Measurements from ENCODE around the gene LRGUK. TPM values are rescaled to one million over a fixed set of nuclear protein-coding genes. Genes with fewer than 3 reads are reported as not detected.

Gene LRGUK
- total and polyA plus RNA-seq, 2 of the 8 experiments (the other 6 are each of a cell fraction or from before 2014, with no cell fraction given): 1.5 to 3.6 TPM

DNA sequence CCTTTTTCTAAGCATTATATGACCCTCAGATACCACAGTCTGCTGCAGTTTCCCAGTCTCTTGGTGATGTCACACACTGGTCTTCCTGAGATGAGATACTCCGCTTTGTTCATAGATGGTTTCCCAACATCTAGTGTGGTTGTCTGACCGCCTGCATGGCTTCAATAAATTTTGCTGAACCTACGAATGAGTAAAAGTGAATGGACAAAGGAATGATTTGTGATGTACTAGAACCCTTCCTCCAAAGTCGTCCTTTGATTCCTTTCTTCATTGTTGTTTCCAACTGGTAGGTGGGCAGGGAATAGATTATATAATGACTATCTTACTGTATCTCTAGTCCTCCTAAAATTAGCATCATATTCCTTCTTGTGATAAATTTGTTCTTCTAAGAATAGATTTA lies 107.1 kb downstream of the LRGUK start (continued):
- TF ChIP-seq, protein P1, sequence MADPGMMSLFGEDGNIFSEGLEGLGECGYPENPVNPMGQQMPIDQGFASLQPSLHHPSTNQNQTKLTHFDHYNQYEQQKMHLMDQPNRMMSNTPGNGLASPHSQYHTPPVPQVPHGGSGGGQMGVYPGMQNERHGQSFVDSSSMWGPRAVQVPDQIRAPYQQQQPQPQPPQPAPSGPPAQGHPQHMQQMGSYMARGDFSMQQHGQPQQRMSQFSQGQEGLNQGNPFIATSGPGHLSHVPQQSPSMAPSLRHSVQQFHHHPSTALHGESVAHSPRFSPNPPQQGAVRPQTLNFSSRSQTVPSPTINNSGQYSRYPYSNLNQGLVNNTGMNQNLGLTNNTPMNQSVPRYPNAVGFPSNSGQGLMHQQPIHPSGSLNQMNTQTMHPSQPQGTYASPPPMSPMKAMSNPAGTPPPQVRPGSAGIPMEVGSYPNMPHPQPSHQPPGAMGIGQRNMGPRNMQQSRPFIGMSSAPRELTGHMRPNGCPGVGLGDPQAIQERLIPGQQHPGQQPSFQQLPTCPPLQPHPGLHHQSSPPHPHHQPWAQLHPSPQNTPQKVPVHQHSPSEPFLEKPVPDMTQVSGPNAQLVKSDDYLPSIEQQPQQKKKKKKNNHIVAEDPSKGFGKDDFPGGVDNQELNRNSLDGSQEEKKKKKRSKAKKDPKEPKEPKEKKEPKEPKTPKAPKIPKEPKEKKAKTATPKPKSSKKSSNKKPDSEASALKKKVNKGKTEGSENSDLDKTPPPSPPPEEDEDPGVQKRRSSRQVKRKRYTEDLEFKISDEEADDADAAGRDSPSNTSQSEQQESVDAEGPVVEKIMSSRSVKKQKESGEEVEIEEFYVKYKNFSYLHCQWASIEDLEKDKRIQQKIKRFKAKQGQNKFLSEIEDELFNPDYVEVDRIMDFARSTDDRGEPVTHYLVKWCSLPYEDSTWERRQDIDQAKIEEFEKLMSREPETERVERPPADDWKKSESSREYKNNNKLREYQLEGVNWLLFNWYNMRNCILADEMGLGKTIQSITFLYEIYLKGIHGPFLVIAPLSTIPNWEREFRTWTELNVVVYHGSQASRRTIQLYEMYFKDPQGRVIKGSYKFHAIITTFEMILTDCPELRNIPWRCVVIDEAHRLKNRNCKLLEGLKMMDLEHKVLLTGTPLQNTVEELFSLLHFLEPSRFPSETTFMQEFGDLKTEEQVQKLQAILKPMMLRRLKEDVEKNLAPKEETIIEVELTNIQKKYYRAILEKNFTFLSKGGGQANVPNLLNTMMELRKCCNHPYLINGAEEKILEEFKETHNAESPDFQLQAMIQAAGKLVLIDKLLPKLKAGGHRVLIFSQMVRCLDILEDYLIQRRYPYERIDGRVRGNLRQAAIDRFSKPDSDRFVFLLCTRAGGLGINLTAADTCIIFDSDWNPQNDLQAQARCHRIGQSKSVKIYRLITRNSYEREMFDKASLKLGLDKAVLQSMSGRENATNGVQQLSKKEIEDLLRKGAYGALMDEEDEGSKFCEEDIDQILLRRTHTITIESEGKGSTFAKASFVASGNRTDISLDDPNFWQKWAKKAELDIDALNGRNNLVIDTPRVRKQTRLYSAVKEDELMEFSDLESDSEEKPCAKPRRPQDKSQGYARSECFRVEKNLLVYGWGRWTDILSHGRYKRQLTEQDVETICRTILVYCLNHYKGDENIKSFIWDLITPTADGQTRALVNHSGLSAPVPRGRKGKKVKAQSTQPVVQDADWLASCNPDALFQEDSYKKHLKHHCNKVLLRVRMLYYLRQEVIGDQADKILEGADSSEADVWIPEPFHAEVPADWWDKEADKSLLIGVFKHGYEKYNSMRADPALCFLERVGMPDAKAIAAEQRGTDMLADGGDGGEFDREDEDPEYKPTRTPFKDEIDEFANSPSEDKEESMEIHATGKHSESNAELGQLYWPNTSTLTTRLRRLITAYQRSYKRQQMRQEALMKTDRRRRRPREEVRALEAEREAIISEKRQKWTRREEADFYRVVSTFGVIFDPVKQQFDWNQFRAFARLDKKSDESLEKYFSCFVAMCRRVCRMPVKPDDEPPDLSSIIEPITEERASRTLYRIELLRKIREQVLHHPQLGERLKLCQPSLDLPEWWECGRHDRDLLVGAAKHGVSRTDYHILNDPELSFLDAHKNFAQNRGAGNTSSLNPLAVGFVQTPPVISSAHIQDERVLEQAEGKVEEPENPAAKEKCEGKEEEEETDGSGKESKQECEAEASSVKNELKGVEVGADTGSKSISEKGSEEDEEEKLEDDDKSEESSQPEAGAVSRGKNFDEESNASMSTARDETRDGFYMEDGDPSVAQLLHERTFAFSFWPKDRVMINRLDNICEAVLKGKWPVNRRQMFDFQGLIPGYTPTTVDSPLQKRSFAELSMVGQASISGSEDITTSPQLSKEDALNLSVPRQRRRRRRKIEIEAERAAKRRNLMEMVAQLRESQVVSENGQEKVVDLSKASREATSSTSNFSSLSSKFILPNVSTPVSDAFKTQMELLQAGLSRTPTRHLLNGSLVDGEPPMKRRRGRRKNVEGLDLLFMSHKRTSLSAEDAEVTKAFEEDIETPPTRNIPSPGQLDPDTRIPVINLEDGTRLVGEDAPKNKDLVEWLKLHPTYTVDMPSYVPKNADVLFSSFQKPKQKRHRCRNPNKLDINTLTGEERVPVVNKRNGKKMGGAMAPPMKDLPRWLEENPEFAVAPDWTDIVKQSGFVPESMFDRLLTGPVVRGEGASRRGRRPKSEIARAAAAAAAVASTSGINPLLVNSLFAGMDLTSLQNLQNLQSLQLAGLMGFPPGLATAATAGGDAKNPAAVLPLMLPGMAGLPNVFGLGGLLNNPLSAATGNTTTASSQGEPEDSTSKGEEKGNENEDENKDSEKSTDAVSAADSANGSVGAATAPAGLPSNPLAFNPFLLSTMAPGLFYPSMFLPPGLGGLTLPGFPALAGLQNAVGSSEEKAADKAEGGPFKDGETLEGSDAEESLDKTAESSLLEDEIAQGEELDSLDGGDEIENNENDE (IDR thresholded peaks at IDR 0.05; ENCODE audit: insufficient replicate concordance, low read length): no peak
- TF ChIP-seq CBX5 (IDR thresholded peaks at IDR 0.05; ENCODE audit: low read depth, low read length) (no peak), CBX8 (IDR thresholded peaks at IDR 0.05; ENCODE audit: borderline replicate concordance, low read depth, low read length) (no peak), RXRA (IDR thresholded peaks at IDR 0.05; ENCODE audit: insufficient read depth, low read depth, low read length) (no peak), JUND (IDR thresholded peaks at IDR 0.05; ENCODE audit: low read length) (no peak), EGR1 (IDR thresholded peaks at IDR 0.05; ENCODE audit: borderline replicate concordance, low read depth, low read length) (no peak), MAFK (IDR thresholded peaks at IDR 0.05; ENCODE audit: low read depth, low read length) (no peak), NANOG (IDR thresholded peaks at IDR 0.05; ENCODE audit: insufficient read depth, low read depth, low read length, poor library complexity, severe bottlenecking) (no peak), ASH2L (IDR thresholded peaks at IDR 0.05; ENCODE audit: low read length) (no peak), TAF7 (optimal IDR thresholded peaks at IDR 0.05; ENCODE audit: borderline replicate concordance, low read depth, low read length) (no peak), KDM1A (IDR thresholded peaks at IDR 0.05; ENCODE audit: borderline replicate concordance, low read length) (no peak)
